GM21515 (cell line): ENCODE results near the gene KCNJ5.

Experiments used
- ATAC-seq: cut with Tn5 transposase; IDR thresholded peaks from one replicate; pipeline ENCODE4 v1.9.1; 2021; ENCODE audit not compliant: unreplicated experiment

KCNJ5 gene

GRCh38 chr11:128890543-128891368, at the start of gene KCNJ5:
KCNJ5 (plus strand) TSS chr11:128891356; CDS start chr11:128911274, 19,918 bp downstream.
- ATAC-seq, result no peak

GRCh38 chr11:128841461-128842072, 49.6 kb upstream of the KCNJ5 start:
- ATAC-seq, result no peak

GRCh38 chr11:128843198-128843785, 47.9 kb upstream of the KCNJ5 start:
- ATAC-seq, result no peak

GRCh38 chr11:128845334-128845780, 45.8 kb upstream of the KCNJ5 start:
- no peak for ATAC-seq

- ATAC-seq, result no peak
Observed at GRCh38 chr11:128846985-128847384, 44.2 kb upstream of the KCNJ5 start.

GRCh38 chr11:128848815-128849455, 42.2 kb upstream of the KCNJ5 start:
- peak; percentile 80 for ATAC-seq

GRCh38 chr11:128852327-128853023, 38.7 kb upstream of the KCNJ5 start:
- no peak for ATAC-seq

GRCh38 chr11:128853559-128853958, 37.6 kb upstream of the KCNJ5 start:
- ATAC-seq, result no peak

GRCh38 chr11:128854841-128855240, 36.3 kb upstream of the KCNJ5 start:
- no peak for ATAC-seq

GRCh38 chr11:128856241-128856640, 34.9 kb upstream of the KCNJ5 start:
- ATAC-seq, result no peak

- ATAC-seq, result no peak
Observed at GRCh38 chr11:128857341-128857740, 33.8 kb upstream of the KCNJ5 start.

GRCh38 chr11:128859563-128860441, 31.4 kb upstream of the KCNJ5 start:
- peak; percentile 84 for ATAC-seq

- no peak for ATAC-seq
Observed at GRCh38 chr11:128860571-128861361, 30.4 kb upstream of the KCNJ5 start.

GRCh38 chr11:128862406-128862805, 28.8 kb upstream of the KCNJ5 start:
- no peak for ATAC-seq

GRCh38 chr11:128862908-128863660, 28.1 kb upstream of the KCNJ5 start:
- no peak for ATAC-seq

- no peak for ATAC-seq
Observed at GRCh38 chr11:128865490-128865889, 25.7 kb upstream of the KCNJ5 start.

GRCh38 chr11:128867277-128867676, 23.9 kb upstream of the KCNJ5 start, which contains the start of gene KCNJ1:
KCNJ1 (minus strand) TSS chr11:128867296; CDS start chr11:128840243, 27,053 bp downstream.
- no peak for ATAC-seq
